ENCODE measurements around the gene FIZ1. TPM values are rescaled to one million over a fixed set of nuclear protein-coding genes. Genes with fewer than 3 reads are reported as not detected.
A peak's percentile ranks its signal among the peaks of the same experiment; 100 is the strongest.

FIZ1 gene
- total RNA-seq, 4 donors from 2014 or later = 5.8 to 12.7 (median 7.9) TPM

DNA sequence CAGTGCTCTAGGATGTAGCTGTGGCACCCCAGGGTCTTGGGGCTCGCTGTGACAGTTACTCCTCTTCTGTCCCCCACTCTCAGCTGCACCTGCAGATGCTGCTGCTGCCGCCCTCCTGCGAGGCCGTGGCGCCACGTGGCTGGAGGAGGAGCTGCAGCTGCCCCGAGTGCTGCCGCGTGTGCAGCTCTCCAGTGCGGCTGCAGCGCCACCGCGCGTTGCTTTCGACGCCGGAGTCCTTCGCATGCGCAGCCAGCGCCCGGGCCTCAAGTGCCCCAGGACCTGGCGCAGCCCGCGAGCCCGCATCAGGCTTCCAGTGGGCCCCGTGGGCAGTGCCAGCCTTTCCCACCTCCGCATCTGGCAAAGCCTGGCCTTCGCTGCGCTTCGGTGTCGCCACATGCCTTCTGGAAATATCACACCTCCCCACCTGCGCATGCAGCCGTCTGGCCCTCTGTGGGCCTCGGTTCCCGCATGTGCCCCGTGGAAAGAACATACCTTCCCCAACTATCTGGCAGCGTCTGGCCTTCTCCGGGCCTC lies 40.8 kb upstream of the FIZ1 start:
- Histone ChIP-seq H3K27me3 (no peaks in the 10 kb centered on the region), H3K4me3 (peak overlapping the region; percentile 93 to 96 (median 95)), H3K9me3 (no peaks in the 10 kb centered on the region), H3K27ac (peak overlapping the region; percentile 93 to 98 (median 96)), H3K4me1 (peaks cover 67 to 96% (median 69%) of the 10 kb centered on the region in 3 donors), H3K36me3 (peaks cover 0 to 17% (median 0%) of the 10 kb centered on the region in 3 donors)
- TF ChIP-seq POLR2A (IDR thresholded peaks at IDR 0.05) = peak in 1 of 4 donors; percentile 18
- TF ChIP-seq, protein P1, sequence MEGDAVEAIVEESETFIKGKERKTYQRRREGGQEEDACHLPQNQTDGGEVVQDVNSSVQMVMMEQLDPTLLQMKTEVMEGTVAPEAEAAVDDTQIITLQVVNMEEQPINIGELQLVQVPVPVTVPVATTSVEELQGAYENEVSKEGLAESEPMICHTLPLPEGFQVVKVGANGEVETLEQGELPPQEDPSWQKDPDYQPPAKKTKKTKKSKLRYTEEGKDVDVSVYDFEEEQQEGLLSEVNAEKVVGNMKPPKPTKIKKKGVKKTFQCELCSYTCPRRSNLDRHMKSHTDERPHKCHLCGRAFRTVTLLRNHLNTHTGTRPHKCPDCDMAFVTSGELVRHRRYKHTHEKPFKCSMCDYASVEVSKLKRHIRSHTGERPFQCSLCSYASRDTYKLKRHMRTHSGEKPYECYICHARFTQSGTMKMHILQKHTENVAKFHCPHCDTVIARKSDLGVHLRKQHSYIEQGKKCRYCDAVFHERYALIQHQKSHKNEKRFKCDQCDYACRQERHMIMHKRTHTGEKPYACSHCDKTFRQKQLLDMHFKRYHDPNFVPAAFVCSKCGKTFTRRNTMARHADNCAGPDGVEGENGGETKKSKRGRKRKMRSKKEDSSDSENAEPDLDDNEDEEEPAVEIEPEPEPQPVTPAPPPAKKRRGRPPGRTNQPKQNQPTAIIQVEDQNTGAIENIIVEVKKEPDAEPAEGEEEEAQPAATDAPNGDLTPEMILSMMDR (IDR thresholded peaks at IDR 0.05) = peak; percentile 45 to 70 (median 53)
- no peak for DNase-seq
- WGBS, 2 donors = 40 to 100% methylated on average over 1 to 3 of the region's 38 CpGs
- intact Hi-C loops (cut with DNase I) = no loop called here

DNA sequence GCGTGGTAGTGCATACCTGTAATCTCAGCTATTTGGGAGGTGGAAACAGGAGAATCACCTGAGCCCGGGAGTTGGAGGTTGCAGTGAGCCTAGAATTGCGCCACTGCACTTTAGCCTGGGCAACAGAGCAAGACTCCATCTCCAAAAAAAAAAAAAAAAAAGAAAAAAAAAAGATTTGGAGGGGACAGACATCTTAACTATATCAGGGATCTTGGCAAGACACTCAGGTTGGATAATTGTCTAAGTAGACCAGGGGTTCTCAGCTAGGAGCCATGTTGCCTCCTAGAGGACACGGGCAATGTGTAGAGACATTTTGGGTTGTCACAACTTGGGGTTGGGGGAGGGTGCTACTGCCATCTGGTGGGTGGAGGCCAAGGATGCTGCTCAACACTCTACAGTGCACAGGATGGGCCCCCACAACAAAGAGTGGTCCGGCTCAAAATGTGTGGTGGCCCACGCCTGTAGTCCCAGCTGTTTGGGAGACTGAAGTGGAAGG lies 39.6 kb upstream of the FIZ1 start:
- Histone ChIP-seq H3K27me3 (no peaks in the 10 kb centered on the region), H3K9me3 (no peaks in the 10 kb centered on the region), H3K4me1 (peaks cover 62 to 93% (median 62%) of the 10 kb centered on the region in 3 donors), H3K27ac (peak overlapping the region in 1 of 4 donors; percentile 39), H3K36me3 (peaks cover 0 to 9% (median 0%) of the 10 kb centered on the region in 3 donors), H3K4me3 (no peak overlapping the region)
- WGBS, 2 donors = 78 to 84% methylated on average over 5 to 6 of the region's 6 CpGs
- TF ChIP-seq, protein P1 (IDR thresholded peaks at IDR 0.05) = peak in 2 of 6 experiments; percentile 14 to 33
- TF ChIP-seq POLR2A (IDR thresholded peaks at IDR 0.05) = no peak
- DNase-seq = no peak
- intact Hi-C loops (cut with DNase I) = no loop called here

DNA sequence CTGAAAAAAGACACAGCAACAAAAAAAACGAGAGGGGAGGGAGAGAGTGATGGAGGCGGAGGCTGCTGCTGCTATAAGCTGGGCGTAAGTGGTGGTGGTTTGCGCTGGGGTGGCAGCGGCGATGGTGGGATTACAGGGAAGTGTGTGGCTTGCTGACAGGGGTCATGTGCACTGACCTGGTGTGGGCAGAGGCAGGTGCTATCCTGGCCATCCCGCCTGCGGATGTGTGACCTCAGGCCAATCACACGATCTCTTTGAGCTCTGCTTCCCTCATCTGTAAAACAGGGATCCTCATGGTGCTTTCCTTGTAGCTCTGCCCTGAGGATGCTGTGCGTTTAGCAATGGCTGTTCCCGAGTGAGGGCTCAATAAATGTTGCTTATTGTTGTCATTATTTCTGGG lies 38.2 kb upstream of the FIZ1 start:
- WGBS, 2 donors = 73 to 75% methylated on average over 10 to 11 of the region's 11 CpGs

DNA sequence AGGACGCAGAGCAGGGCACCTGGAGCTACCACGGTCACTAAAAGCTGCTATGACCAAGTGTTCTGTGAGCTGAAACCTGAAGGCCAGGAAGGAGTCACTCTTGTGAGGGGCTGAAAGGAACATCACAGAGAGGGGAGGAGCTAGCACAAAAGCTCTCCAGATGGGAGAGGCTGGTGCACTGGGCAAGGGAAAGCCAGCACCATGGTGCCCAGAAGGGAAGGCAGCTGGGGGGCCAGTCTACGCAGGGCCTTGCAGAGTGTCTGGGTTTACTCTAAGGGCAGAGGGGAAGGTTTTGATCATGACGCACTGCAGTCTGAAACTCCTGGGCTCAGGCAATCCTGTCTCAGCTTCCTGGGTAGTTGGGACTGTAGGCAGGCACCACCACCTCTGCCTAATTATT lies 37.4 kb upstream of the FIZ1 start:
- H3K27ac ChIP-seq = peak overlapping the region in 2 of 4 donors; percentile 97 to 98

More for the DNA sequence above, 38.2 kb upstream of the FIZ1 start:
- TF ChIP-seq POLR2A (IDR thresholded peaks at IDR 0.05) = no peak
- TF ChIP-seq, protein P1 (IDR thresholded peaks at IDR 0.05) = no peak
- no peak for DNase-seq
- H3K36me3 ChIP-seq = peaks cover 0 to 9% (median 0%) of the 10 kb centered on the region in 3 donors
- H3K9me3 ChIP-seq = no peaks in the 10 kb centered on the region
- H3K27ac ChIP-seq = no peak overlapping the region
- no peaks in the 10 kb centered on the region for H3K27me3 ChIP-seq
- H3K4me1 ChIP-seq = peaks cover 54 to 85% (median 59%) of the 10 kb centered on the region in 3 donors
- H3K4me3 ChIP-seq = no peak overlapping the region
- intact Hi-C loops (cut with DNase I) = no loop called here

More for the DNA sequence above, 37.4 kb upstream of the FIZ1 start:
- no peak for DNase-seq
- intact Hi-C loops (cut with DNase I) = no loop called here
- H3K9me3 ChIP-seq = no peaks in the 10 kb centered on the region
- peak overlapping the region in 1 of 4 donors; percentile 23 for H3K4me3 ChIP-seq
- no peaks in the 10 kb centered on the region for H3K27me3 ChIP-seq
- TF ChIP-seq, protein P1 (IDR thresholded peaks at IDR 0.05) = no peak
- no peak for TF ChIP-seq POLR2A (IDR thresholded peaks at IDR 0.05)
- peaks cover 46 to 85% (median 57%) of the 10 kb centered on the region in 3 donors for H3K4me1 ChIP-seq
- H3K36me3 ChIP-seq = peaks cover 0 to 9% (median 0%) of the 10 kb centered on the region in 3 donors
- WGBS, 2 donors = 81 to 83% methylated on average over 4 of the region's 4 CpGs

Data from esophagus squamous epithelium (tissue), 5 donors.